Measurements from ENCODE around the gene SEZ6L2.

The SEZ6L2 gene

DNA sequence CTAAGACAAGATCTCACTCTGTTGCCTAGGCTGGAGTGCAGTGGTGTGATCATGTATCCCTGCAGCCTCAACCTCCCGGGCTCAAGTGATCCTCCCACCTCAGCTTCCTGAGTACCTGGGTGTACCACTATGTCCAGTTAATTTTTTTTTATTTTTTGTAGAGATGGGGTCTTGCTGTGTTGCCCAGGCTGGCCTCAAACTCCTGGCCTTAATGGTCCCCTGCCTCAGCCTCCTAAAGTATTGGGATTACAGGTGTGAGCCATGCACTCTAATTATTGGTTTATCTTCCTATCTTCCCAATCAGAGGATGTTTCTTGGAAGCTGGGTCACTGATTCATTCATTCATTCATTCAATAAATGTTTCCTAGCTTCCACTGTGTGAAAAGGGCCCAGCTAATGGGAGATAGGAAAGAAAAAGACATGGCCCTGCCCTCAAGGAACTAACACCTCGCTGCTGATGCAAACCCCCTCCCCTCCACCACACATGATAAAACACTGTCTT, 9.4 kb upstream of the SEZ6L2 start:
- Histone ChIP-seq H2AFZ (ENCODE audit: low read length) (no peak overlapping the region), H3K27ac (ENCODE audit: low read length) (no peak overlapping the region), H4K20me1 (ENCODE audit: insufficient read depth, low read length) (no peaks in the 10 kb centered on the region), H3K9me2 (replicated peaks; ENCODE audit: insufficient read depth, low read length) (no peaks in the 10 kb centered on the region), H3K4me2 (ENCODE audit: low read depth, low read length) (no peak overlapping the region), H3K9me3 (replicated peaks; ENCODE audit: insufficient read depth, low read length) (no peaks in the 10 kb centered on the region), H3K36me3 (replicated peaks; ENCODE audit: insufficient read depth, low read length) (no peaks in the 10 kb centered on the region), H3K4me1 (ENCODE audit: low read length) (no peaks in the 10 kb centered on the region), H3K9ac (ENCODE audit: low read length) (no peak overlapping the region), H3K79me2 (ENCODE audit: low read length) (no peaks in the 10 kb centered on the region), H3F3A (ENCODE audit: insufficient read depth, low read length) (no peaks in the 10 kb centered on the region), H3K4me3 (ENCODE audit: low read length) (no peak overlapping the region), H3K27me3 (replicated peaks; ENCODE audit: insufficient read depth, low read length) (peaks cover under 1% of the 10 kb centered on the region; the same call in 1 of the 2 replicates)
- TF ChIP-seq, protein P1, sequence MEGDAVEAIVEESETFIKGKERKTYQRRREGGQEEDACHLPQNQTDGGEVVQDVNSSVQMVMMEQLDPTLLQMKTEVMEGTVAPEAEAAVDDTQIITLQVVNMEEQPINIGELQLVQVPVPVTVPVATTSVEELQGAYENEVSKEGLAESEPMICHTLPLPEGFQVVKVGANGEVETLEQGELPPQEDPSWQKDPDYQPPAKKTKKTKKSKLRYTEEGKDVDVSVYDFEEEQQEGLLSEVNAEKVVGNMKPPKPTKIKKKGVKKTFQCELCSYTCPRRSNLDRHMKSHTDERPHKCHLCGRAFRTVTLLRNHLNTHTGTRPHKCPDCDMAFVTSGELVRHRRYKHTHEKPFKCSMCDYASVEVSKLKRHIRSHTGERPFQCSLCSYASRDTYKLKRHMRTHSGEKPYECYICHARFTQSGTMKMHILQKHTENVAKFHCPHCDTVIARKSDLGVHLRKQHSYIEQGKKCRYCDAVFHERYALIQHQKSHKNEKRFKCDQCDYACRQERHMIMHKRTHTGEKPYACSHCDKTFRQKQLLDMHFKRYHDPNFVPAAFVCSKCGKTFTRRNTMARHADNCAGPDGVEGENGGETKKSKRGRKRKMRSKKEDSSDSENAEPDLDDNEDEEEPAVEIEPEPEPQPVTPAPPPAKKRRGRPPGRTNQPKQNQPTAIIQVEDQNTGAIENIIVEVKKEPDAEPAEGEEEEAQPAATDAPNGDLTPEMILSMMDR (IDR thresholded peaks at IDR 0.05; ENCODE audit: low read length): no peak
- TF ChIP-seq EZH2 (optimal IDR thresholded peaks at IDR 0.05; ENCODE audit: low read depth, low read length) (no peak), EZH2phosphoT487 (IDR thresholded peaks at IDR 0.05; ENCODE audit: low read length) (no peak)
- no peak for DNase-seq

DNA sequence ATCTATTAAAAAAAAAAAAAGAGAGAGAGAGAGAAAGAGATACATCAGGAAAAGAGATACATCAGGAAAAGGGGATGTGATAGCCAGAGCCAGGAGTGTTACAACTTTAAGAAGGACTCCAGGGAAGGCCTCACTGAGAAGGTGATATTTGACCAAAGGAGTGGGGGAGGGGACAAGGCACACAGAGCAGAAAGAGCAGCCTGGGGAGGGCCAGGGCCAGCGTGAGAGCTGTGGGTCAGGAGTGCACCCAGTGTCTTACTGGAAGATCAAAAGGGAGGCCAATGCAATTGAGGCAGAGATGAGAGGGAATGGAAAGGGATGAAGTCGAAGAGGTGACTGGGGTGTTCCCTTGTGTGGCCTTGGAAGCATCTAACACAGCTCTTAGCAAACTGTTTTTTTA, 8.6 kb upstream of the SEZ6L2 start:
- no peaks in the 10 kb centered on the region for H4K20me1 ChIP-seq (ENCODE audit: insufficient read depth, low read length)
- no peaks in the 10 kb centered on the region for H3K36me3 ChIP-seq (replicated peaks; ENCODE audit: insufficient read depth, low read length)
- no peak for TF ChIP-seq EZH2 (optimal IDR thresholded peaks at IDR 0.05; ENCODE audit: low read depth, low read length)
- TF ChIP-seq, protein P1 (IDR thresholded peaks at IDR 0.05; ENCODE audit: low read length): no peak
- no peak for TF ChIP-seq EZH2phosphoT487 (IDR thresholded peaks at IDR 0.05; ENCODE audit: low read length)
- H3K4me2 ChIP-seq (ENCODE audit: low read depth, low read length): no peak overlapping the region
- H3K4me1 ChIP-seq (ENCODE audit: low read length): no peaks in the 10 kb centered on the region
- H3K27ac ChIP-seq (ENCODE audit: low read length): no peak overlapping the region
- no peaks in the 10 kb centered on the region for H3K9me2 ChIP-seq (replicated peaks; ENCODE audit: insufficient read depth, low read length)
- H3K9me3 ChIP-seq (replicated peaks; ENCODE audit: insufficient read depth, low read length): no peaks in the 10 kb centered on the region
- H3F3A ChIP-seq (ENCODE audit: insufficient read depth, low read length): no peaks in the 10 kb centered on the region
- DNase-seq: no peak
- no peak overlapping the region for H3K9ac ChIP-seq (ENCODE audit: low read length)
- H2AFZ ChIP-seq (ENCODE audit: low read length): no peak overlapping the region
- H3K79me2 ChIP-seq (ENCODE audit: low read length): no peaks in the 10 kb centered on the region
- peaks cover 6% of the 10 kb centered on the region; the same call in 1 of the 2 replicates for H3K27me3 ChIP-seq (replicated peaks; ENCODE audit: insufficient read depth, low read length)
- H3K4me3 ChIP-seq (ENCODE audit: low read length): no peak overlapping the region

DNA sequence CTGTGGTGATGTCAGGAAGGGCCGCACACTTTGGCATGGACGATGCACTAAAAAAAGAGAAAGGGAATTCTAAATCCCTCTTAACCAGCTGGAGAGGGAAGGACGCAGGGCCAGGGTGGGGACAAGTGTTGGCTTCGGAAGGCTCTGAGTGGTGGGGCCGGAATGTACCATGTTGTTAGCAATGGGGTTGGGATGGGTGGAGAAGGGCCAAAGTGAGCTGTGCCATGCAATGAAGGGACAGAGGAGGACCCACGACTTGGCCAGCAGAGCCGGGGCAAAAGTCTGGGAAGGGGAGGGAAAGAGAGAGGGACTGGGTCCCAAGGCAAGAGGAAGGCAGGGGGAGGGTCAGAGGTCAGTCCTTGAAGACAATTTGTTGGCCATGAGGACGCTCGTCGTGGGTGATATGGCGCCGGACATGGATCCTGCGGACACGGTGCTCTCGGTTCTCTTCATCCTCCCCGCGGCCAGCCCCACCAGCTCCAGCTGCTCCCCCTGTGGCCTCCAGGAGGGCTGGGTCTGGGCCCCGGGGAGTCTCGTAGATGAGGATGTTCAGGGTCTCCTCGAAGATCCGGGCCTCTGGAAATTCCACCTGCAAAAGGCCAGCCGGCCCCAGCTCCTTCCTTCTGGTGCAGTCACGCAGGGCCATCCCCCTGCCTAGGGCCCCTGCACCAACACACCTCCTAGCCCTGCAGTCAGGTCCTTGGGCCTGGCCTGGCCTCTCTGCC, 7.3 kb upstream of the SEZ6L2 start:
- Histone ChIP-seq H3K79me2 (ENCODE audit: low read length) (no peaks in the 10 kb centered on the region), H3F3A (ENCODE audit: insufficient read depth, low read length) (no peaks in the 10 kb centered on the region), H3K9ac (ENCODE audit: low read length) (no peak overlapping the region), H3K27me3 (replicated peaks; ENCODE audit: insufficient read depth, low read length) (peaks cover 13% of the 10 kb centered on the region), H4K20me1 (ENCODE audit: insufficient read depth, low read length) (no peaks in the 10 kb centered on the region), H2AFZ (ENCODE audit: low read length) (no peak overlapping the region), H3K4me1 (ENCODE audit: low read length) (no peaks in the 10 kb centered on the region), H3K27ac (ENCODE audit: low read length) (no peak overlapping the region), H3K4me2 (ENCODE audit: low read depth, low read length) (no peak overlapping the region), H3K9me2 (replicated peaks; ENCODE audit: insufficient read depth, low read length) (no peaks in the 10 kb centered on the region), H3K4me3 (ENCODE audit: low read length) (no peak overlapping the region), H3K9me3 (replicated peaks; ENCODE audit: insufficient read depth, low read length) (no peaks in the 10 kb centered on the region), H3K36me3 (replicated peaks; ENCODE audit: insufficient read depth, low read length) (no peaks in the 10 kb centered on the region)
- no peak for DNase-seq
- TF ChIP-seq, protein P1 (IDR thresholded peaks at IDR 0.05; ENCODE audit: low read length): no peak
- TF ChIP-seq EZH2phosphoT487 (IDR thresholded peaks at IDR 0.05; ENCODE audit: low read length) (no peak), EZH2 (optimal IDR thresholded peaks at IDR 0.05; ENCODE audit: low read depth, low read length) (no peak)
